Measurements from ENCODE around the gene SP3. TPM values are rescaled to one million over a fixed set of nuclear protein-coding genes. Genes with fewer than 3 reads are reported as not detected.

The SP3 gene
- total RNA-seq, 2 donors from 2014 or later: 145 to 166 TPM

- Histone ChIP-seq H3K4me3 (no peak overlapping the region), H3K36me3 (no peaks in the 10 kb centered on the region), H3K27me3 (replicated peaks; ENCODE audit: insufficient read depth) (no peaks in the 10 kb centered on the region), H3K27ac (peak overlapping the region in 1 of 2 donors; percentile 28), H3K4me1 (replicated peaks) (peaks cover 12% of the 10 kb centered on the region), H3K9me3 (no peaks in the 10 kb centered on the region)
- intact Hi-C loops (cut with DNase I): no loop called here
- TF ChIP-seq POLR2AphosphoS5 (IDR thresholded peaks at IDR 0.05): no peak
- TF ChIP-seq CTCF (IDR thresholded peaks at IDR 0.05): no peak
- TF ChIP-seq POLR2A (IDR thresholded peaks at IDR 0.05): no peak
- DNase-seq (ENCODE audit: low spot score): no peak
- 70% methylated on average over 7 of the region's 7 CpGs for WGBS
These were observed 33.2 kb upstream of the SP3 start for GRCh38 chr2:173998386-173998785.

GRCh38 chr2:173997753-173998152, 32.6 kb upstream of the SP3 start:
- Histone ChIP-seq H3K36me3 (no peaks in the 10 kb centered on the region), H3K4me3 (no peak overlapping the region), H3K4me1 (replicated peaks) (peaks cover 12% of the 10 kb centered on the region), H3K27me3 (replicated peaks; ENCODE audit: insufficient read depth) (no peaks in the 10 kb centered on the region), H3K27ac (peak overlapping the region in 1 of 2 donors; percentile 28), H3K9me3 (no peaks in the 10 kb centered on the region)
- WGBS: 32% methylated on average over 2 of the region's 2 CpGs
- peak; percentile 57 for DNase-seq (ENCODE audit: low spot score)
- TF ChIP-seq CTCF (IDR thresholded peaks at IDR 0.05) (no peak), POLR2AphosphoS5 (IDR thresholded peaks at IDR 0.05) (peak; percentile 52), POLR2A (IDR thresholded peaks at IDR 0.05) (no peak)
- intact Hi-C loops (cut with DNase I): no loop called here

GRCh38 chr2:173997269-173997668, 32.1 kb upstream of the SP3 start:
- TF ChIP-seq CTCF (IDR thresholded peaks at IDR 0.05) (no peak), POLR2A (IDR thresholded peaks at IDR 0.05) (no peak), POLR2AphosphoS5 (IDR thresholded peaks at IDR 0.05) (peak; percentile 33)
- Histone ChIP-seq H3K4me3 (no peak overlapping the region), H3K27me3 (replicated peaks; ENCODE audit: insufficient read depth) (no peaks in the 10 kb centered on the region), H3K4me1 (replicated peaks) (peaks cover 12% of the 10 kb centered on the region), H3K36me3 (no peaks in the 10 kb centered on the region), H3K9me3 (no peaks in the 10 kb centered on the region), H3K27ac (peak overlapping the region in 1 of 2 donors; percentile 28)
- 17% methylated on average over 7 of the region's 7 CpGs for WGBS
- intact Hi-C loops (cut with DNase I): no loop called here
- peak; percentile 39 for DNase-seq (ENCODE audit: low spot score)

DNA sequence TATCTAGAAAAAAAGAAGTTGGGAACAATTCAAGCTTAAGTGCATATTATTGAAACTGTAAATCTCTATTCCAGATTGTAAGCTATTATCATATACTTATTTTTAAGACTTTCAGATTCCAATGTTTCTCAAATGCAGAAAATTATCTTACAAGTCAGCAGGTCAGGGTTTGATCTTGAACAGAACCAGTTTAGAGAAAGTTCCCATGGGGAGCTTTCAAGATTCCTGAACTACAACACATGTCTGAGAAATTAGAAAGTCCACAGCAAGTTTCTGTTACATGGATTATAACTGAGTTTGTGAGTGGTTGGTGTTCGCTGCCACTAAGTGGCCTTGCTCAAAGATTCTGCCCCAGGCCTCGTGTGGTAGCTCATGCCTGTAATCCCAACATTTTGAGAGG, 31.6 kb upstream of the SP3 start:
- no peaks in the 10 kb centered on the region for H3K9me3 ChIP-seq
- no peaks in the 10 kb centered on the region for H3K36me3 ChIP-seq
- H3K4me3 ChIP-seq: no peak overlapping the region
- intact Hi-C loops (cut with DNase I): no loop called here
- TF ChIP-seq POLR2A (IDR thresholded peaks at IDR 0.05) (no peak), POLR2AphosphoS5 (IDR thresholded peaks at IDR 0.05) (no peak), CTCF (IDR thresholded peaks at IDR 0.05) (no peak)
- 95% methylated on average over 2 of the region's 2 CpGs for WGBS
- H3K4me1 ChIP-seq (replicated peaks): peaks cover 14% of the 10 kb centered on the region
- DNase-seq (ENCODE audit: low spot score): no peak
- no peak overlapping the region for H3K27ac ChIP-seq
- no peaks in the 10 kb centered on the region for H3K27me3 ChIP-seq (replicated peaks; ENCODE audit: insufficient read depth)

DNA sequence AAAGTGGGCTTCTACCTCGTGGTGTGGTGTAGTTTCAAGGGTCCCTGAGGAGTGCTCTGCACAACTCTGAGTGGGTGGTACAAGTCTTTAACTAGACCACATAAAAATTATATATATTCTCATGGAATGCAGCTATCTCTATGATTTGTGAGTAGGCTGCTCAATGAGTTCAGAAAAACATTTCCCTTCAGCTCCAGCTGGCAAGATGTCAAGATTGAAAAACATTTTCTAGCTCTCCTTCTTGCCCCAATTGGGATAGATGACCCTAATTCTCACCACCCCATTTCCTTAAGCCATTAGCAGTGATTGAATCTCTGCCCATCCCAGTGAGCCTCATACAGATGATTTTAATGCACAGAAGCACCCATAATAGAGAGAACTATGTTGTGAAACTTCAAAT, 28.3 kb upstream of the SP3 start:
- H3K4me1 ChIP-seq (replicated peaks): peaks cover 14% of the 10 kb centered on the region
- no peak for TF ChIP-seq POLR2AphosphoS5 (IDR thresholded peaks at IDR 0.05)
- TF ChIP-seq CTCF (IDR thresholded peaks at IDR 0.05): no peak
- no peak for TF ChIP-seq POLR2A (IDR thresholded peaks at IDR 0.05)
- H3K36me3 ChIP-seq: no peaks in the 10 kb centered on the region
- 65% methylated on average over 1 of the region's 1 CpG for WGBS
- no peak for DNase-seq (ENCODE audit: low spot score)
- no peaks in the 10 kb centered on the region for H3K27me3 ChIP-seq (replicated peaks; ENCODE audit: insufficient read depth)
- intact Hi-C loops (cut with DNase I): no loop called here
- H3K4me3 ChIP-seq: no peak overlapping the region
- no peak overlapping the region for H3K27ac ChIP-seq
- no peaks in the 10 kb centered on the region for H3K9me3 ChIP-seq

Measured in prostate gland (tissue), 2 donors.